Measurements from ENCODE around the gene NOL6.

GRCh38 chr9:33468797-33469621, 4.7 kb downstream of the NOL6 start:
- TF ChIP-seq, protein P1, sequence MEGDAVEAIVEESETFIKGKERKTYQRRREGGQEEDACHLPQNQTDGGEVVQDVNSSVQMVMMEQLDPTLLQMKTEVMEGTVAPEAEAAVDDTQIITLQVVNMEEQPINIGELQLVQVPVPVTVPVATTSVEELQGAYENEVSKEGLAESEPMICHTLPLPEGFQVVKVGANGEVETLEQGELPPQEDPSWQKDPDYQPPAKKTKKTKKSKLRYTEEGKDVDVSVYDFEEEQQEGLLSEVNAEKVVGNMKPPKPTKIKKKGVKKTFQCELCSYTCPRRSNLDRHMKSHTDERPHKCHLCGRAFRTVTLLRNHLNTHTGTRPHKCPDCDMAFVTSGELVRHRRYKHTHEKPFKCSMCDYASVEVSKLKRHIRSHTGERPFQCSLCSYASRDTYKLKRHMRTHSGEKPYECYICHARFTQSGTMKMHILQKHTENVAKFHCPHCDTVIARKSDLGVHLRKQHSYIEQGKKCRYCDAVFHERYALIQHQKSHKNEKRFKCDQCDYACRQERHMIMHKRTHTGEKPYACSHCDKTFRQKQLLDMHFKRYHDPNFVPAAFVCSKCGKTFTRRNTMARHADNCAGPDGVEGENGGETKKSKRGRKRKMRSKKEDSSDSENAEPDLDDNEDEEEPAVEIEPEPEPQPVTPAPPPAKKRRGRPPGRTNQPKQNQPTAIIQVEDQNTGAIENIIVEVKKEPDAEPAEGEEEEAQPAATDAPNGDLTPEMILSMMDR (conservative IDR thresholded peaks at IDR 0.05): no peak
- TF ChIP-seq ZFX (IDR thresholded peaks at IDR 0.05): no peak
